ENCODE measurements around the gene SMARCAD1.
"Not testable (repeated sequence)": the region's sequence is repeated elsewhere in the genome, so short reads cannot be mapped to it uniquely, and the experiment has no call there.

Gene SMARCAD1

GRCh38 chr4:94302191-94302590, 94.5 kb downstream of the SMARCAD1 start:
- no peak for DNase-seq

DNA sequence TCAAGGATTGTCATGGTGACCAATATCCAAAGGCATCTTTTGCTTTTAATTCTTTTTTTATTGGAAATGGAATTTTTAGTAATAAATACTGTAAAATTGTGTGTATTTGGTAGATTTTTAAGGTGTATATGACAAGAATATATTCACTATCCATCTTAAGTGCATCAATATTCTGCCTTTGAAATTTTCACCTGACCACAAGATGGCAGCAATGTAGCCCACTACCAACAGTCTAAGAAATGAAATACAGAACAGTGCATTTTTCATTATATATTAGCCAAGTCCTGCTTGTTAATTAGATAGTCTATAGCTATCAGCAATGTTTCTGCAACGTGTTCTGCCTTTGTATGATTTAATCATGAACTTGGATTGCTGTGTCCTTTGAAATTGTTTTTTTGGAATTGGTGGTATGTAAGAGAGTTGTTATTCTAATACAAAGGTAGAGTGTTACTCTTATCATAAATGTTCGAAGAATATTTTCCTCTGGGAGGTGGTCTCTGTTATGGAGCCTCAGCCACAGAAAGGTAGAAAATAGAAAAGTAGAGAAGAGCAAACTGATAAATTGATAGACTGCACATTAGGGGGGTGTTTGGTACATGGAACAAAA, 96.8 kb downstream of the SMARCAD1 start:
- DNase-seq = no peak

- no peak for DNase-seq
Observed at GRCh38 chr4:94305466-94306225, 98.0 kb downstream of the SMARCAD1 start.

- DNase-seq = no peak
Observed at GRCh38 chr4:94306713-94307112, 99.0 kb downstream of the SMARCAD1 start.

DNA sequence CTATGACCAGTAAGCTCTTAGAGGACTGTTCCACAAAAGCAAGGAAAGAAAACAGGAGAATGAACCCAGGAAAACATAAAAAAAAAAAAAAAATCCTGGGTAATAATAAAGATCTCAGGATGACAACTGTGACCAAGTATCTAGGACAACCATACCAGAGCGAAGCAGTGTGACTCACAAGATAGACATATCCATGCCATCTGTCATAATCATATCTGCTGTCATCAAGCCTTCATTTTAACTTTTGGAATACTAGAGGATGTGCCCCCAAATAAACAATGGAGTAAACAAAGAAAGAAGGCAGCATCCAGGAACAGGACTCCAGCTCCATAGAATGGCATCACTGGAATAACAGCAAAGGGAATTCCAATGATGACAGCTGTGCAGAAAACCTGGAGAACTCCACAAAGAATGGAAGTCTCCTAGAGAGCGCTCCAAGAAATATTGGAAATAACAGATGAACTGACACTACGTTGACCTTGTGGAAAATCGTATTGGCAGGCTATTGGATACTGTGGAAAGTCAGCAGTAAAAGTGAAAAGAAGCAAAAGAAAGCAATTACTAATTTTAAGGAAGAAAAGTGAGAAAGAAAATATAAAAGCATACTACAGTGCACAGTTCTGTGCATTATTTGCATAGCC, 99.7 kb downstream of the SMARCAD1 start:
- DNase-seq = no peak

DNA sequence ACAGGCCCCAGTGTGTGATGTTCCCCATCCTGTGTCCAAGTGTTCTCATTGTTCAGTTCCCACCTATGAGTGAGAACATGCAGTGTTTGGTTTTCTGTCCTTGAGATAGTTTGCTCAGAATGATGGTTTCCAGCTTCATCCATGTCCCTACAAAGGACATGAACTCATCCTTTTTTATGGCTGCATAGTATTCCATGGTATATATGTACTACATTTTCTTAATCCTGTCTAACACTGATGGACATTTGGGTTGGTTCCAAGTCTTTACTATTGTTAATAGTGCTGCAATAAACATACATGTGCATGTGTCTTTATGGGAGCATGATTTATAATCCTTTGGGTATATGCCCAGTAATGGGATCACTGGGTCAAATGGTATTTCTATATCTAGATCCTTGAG, 112.3 kb downstream of the SMARCAD1 start:
- DNase-seq = not testable (repeated sequence)

DNA sequence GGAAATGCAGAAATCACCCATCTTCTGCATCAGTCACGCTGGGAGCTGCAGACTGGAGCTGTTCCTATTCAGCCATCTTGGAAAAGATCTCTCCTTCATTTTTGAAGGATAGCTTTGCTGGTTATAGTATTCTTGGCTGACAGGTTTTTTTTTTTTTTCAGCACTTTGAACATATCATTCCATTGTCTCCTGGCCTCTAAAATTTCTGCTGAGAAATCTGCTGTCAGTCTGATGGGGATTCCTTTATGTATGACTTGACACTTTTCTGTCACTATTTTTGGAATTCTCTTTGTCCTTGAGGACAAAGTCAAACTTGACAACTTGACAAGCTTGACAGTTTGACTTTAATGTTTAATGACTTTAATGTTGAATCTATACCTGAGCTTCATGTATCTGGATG, 118.2 kb downstream of the SMARCAD1 start:
- no peak for DNase-seq

DNA sequence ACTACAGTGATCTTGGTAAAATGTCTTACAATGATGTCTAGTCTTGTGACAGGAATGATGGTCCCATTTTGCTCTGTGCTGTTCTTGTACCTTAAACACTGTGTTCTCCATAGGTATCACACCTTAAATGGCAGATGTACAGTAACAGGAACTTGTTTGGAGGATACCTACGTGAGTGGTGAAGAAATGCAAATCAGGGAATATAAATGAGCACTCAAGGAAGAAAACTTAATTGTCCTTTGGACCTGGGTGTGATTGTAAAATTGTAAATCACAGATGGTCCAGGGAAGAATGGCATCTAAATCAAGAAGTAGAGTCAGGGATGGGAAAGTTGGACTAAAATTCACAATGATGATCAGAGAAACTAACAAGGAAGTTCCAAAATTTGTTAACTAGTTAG, 122.3 kb downstream of the SMARCAD1 start:
- DNase-seq = no peak

DNA sequence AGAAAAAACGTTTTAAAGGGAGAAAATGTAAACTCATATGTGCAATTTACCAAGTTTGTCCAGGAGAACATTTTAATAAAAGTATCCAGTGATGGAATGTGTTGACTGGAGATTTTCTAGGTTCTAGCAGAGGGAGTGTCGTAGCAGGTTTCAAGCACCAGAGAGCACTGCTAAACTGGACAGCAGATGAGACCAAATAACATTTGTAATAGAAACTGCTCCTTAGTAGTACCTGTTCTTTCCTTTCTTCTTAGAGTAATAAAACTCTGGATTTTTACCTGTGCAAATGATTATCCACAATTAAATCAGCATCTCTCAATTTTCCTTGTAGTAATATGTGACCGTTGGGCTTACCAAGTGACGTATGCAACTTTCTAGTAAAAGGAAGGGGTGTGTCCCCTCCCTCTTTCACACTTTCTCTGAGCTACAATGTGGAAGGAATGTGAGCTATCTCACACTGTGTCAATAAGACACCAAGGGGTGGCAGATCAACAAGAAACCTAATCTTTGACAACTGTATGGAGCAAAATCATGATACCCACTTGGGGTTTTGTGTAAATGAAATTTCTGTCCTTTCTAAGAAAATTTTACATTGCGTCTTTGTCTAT, 125.4 kb downstream of the SMARCAD1 start:
- DNase-seq = no peak

DNA sequence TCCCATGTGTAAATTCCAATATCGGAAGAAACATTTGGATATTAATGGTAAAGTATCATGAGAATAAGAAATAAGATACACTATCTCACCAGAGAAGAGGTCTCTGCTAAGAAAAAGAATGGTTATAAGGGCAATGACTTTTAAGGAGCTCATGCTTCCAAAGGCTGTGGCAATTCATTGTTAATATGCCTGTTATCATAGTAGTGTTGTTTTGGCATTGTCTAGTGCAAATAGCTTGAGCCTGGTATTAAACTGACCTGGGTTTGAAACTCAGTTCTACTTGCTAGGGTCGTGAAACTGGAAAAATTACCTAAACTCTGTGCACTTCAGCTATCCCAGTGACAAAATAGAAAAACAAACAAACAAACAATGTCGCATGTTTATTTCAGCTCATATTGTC, 126.2 kb downstream of the SMARCAD1 start:
- no peak for DNase-seq

- no peak for DNase-seq
Observed at GRCh38 chr4:94334476-94334875, 126.8 kb downstream of the SMARCAD1 start.

DNA sequence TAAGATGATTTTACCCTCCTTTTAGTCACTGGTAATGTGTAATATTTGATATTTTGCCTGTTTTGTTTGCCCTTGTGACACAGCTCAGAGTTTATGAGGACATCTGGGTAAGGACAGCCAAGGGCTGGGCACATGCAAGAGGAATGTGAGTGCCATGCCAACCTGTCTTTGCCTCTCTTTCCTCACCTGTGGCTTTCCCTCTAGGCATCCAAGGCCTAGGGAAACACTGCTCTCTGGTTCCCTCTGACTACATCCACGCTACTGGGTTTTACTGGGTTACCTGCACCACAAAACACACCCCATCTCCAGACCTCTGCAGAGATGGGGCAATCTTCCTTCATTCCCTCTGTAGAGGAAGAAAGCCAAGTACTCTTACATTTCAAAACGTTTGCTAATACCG, 127.3 kb downstream of the SMARCAD1 start:
- DNase-seq = no peak

DNA sequence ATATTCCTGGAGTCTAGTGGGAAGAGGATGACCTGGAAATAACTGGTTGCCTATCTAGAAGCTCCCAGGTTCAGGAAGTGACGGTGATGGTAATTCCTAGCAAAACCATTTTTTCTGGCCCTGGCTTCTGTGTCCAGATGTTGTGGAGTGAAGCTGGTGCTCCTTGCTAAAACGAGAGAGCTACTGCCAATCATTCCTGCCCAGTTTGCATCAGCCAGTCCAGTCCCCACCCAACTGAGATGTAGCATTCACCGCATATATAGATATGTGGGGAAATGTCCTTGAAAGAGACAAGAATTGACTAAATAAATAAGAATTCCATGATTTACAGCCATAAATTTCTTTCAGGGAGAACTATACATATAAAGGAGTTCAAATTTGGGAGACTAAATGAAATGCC, 128.6 kb downstream of the SMARCAD1 start:
- no peak for DNase-seq

GRCh38 chr4:94336791-94337190, 129.1 kb downstream of the SMARCAD1 start:
- DNase-seq = not testable (repeated sequence)

DNA sequence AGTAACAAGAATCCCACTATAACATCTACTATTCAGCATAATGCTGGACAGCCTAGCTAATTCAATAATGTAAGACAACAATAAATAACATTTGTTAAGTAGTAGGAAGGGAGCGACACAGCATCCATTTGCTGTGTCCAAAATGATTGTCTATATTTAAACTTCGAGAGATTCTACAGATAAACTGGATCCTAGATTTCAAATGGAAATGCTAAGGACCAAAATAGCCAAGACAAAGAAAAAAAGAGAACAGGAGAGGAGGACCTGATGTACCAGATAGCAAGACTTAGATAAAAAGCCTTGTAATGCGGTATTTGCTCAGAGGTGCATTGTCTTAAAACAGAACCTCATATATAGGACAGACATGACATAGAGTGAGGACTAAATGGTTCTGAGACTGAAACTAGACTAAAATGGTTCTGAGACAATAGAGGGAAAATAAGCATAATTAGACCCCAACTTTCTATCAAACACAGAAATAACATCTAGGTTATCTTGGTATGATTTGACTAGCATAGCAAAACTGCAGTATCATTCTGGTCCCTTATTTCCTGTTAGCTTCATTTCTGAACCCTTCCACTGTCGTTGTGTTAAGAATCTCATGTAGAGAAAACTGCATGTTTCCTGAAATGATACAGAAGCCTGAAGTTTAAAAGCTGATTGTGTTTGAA, 131.2 kb downstream of the SMARCAD1 start:
- no peak for DNase-seq

GRCh38 chr4:94339779-94340178, 132.1 kb downstream of the SMARCAD1 start:
- DNase-seq = no peak
